COR-L47 (cell line): ENCODE data around the gene ENTPD3.
A peak's percentile ranks its signal among the peaks of the same experiment; 100 is the strongest.
"Not testable (repeated sequence)": the region's sequence is repeated elsewhere in the genome, so short reads cannot be mapped to it uniquely, and the experiment has no call there.

Experiments
- DNase-seq: peaks from one replicate; lab custom pipeline; 2025; lab: John Stamatoyannopoulos, UW

ENTPD3 gene

DNA sequence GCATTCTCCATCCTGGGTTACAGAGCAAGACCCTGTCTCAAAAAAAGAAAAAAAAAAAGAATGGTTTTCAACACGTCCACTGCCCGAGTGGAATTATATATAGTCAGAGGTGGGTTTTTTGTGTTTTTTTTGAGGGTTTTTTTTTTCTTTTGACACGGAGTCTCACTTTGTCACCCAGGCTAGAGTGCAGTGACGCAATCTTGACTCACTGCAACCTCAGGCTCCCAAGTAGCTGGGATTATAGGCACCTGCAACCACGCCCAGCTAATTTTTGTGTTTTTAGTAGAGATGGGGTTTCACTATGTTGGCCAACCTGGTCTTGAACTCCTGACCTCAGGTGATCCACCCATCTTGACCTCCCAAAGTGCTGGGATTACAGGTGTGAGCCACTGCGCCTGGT lies 73.5 kb downstream of the ENTPD3 start:
- not testable (repeated sequence) for DNase-seq

GRCh38 chr3:40461161-40461560 lies 74.2 kb downstream of the ENTPD3 start:
- DNase-seq: no peak

DNA sequence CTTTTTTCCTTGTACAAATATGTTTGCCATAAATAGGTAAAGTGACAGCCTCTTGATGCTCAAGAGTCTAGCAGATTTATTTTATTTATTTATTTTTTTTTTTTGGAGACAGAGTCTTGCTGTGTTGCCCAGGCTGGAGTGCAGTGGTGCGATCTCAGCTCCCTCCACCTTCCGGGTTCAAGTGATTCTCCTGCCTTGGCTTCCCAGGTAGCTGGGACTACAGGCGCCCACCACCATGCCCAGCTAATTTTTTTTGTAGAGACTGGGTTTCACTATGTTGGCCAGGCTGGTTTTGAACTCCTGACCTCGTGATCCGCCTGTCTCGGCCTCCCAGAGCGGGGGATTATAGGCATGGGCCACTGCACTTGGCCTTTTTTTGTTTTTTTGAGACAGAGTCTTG lies 75.9 kb downstream of the ENTPD3 start:
- not testable (repeated sequence) for DNase-seq

GRCh38 chr3:40463579-40463978 lies 76.6 kb downstream of the ENTPD3 start:
- no peak for DNase-seq

DNA sequence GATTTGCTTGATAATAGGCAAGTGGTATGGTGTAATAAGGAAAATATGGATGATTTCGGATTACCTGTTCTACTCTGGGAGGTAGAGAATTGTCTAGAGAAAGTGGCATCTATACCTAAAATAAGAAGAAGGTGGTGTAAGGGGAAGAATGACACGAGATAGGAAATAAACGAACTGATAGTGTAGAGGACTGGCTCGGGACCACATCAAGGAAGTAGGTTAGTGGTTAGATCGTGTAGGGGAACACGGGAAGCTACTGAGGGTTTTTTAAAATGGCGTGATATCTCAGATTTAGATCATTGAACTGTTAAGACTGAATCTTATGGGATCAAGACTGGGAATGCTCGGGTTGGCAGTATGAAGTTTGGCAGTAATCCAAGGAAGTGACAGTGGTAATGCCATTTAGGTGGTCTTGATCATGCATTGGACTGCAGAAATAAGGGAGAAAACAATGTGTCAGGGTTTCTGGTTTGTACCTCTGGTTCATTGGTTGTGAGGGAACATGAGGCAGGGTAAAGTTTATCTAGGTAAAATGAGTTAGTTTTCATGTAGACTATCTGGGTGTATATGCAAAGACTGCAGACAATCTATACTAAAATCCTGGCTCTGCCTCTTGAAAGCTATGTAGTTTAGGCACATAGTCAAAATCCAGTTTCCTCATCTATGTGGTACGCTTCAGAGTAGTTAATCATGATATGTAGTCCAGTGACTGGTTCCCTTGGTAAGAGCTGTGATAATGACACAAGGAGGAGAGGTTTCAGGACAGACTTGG lies 77.5 kb downstream of the ENTPD3 start:
- DNase-seq: no peak

DNA sequence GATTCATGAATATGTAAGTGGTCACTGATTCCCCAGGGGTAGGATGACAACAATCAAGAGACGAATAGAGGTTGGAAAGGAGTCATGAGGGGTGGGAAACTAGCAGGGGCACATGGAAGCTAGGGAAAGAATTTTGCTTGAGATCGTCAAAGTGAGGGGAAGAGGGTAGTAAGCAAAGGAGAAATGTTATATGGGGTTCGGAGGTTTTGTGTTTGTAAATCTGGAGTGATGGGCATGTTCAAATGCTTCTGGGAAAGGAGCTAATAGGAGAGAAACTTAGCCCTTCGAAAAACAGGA lies 78.1 kb downstream of the ENTPD3 start:
- no peak for DNase-seq

GRCh38 chr3:40465456-40465855 lies 78.5 kb downstream of the ENTPD3 start:
- DNase-seq: no peak

GRCh38 chr3:40468018-40468417 lies 81.0 kb downstream of the ENTPD3 start:
- DNase-seq: no peak

DNA sequence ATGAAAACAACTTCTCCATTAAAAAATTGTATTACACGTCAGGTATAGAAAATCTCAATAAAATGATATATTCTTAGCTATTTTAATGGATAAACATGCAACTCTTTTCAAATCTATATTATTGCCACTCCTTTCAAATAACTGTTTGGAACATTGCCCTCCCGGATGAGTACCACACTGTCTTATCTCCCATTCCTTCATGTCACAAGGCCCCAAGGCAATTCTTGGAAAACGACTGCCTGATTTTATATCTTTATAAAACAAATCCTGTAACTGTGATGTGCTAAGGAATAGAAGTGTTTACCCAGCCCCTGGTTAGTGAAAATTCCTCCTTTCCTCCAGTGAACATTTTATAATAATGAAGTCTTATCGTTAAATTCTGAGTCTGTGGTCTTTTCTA lies 83.7 kb downstream of the ENTPD3 start:
- no peak for DNase-seq

GRCh38 chr3:40476478-40477470 lies 89.8 kb downstream of the ENTPD3 start, which contains the start of gene ZNF619:
ZNF619 (plus strand) TSS chr3:40477122; CDS start chr3:40477980, 858 bp downstream.
- peak; percentile 29 for DNase-seq

- no peak for DNase-seq
Measured at GRCh38 chr3:40477666-40478065, 90.7 kb downstream of the ENTPD3 start.
